Tibial nerve (tissue), 4 donors: ENCODE data around the gene CSNK2A1.

Source experiments
- CTCF ChIP-seq, 5 experiments: fragments of 200-600 bp in 3 of 5; fragments of 450-650 bp in 2 of 5; sonication (generic) in 3 of 5; IDR thresholded peaks; one replicate each; pipeline ENCODE4 v1.5.1; 2016 to 2019; ENCODE audit warnings: antibody characterized with exemption in 5 of 5, mild to moderate bottlenecking in 3 of 5, moderate library complexity in 2 of 5
- EP300 ChIP-seq, 2 donors: sonication (generic); formaldehyde crosslinking; IDR thresholded peaks; one replicate each; pipeline ENCODE4 v1.6.1; 2017; ENCODE audit warnings: antibody characterized with exemption in 2 of 2, mild to moderate bottlenecking in 1 of 2
- POLR2A ChIP-seq, 2 donors: fragments of 450-650 bp; IDR thresholded peaks; one replicate each; pipeline ENCODE4 v1.6.1; 2017; ENCODE audit warnings: antibody characterized with exemption in 2 of 2, mild to moderate bottlenecking in 2 of 2, moderate library complexity in 2 of 2

- TF ChIP-seq CTCF (IDR thresholded peaks at IDR 0.05) (no peak), EP300 (IDR thresholded peaks at IDR 0.05) (no peak), POLR2A (IDR thresholded peaks at IDR 0.05) (no peak)
These were observed 20.6 kb upstream of the CSNK2A1 start for GRCh38 chr20:564192-564591.
